Calu3 (cell line): ENCODE measurements around the gene TTC28. TPM values are rescaled to one million over a fixed set of nuclear protein-coding genes. Genes with fewer than 3 reads are reported as not detected.
"Not testable (repeated sequence)": the region's sequence is repeated elsewhere in the genome, so short reads cannot be mapped to it uniquely, and the experiment has no call there.

Experiments
- BruUV-seq: library from RNA; stranded (reverse); fragments of 400-500 nt; replicated peaks from 2 replicates; lab custom pipeline; 2021; lab: Mats Ljungman, UMichigan
- CTCF ChIA-PET: fragments of 300-600 bp; sonication (Branson Sonifier 250); formaldehyde crosslinking; loops from one replicate; lab custom pipeline; 2022; ENCODE audit warnings: antibody characterized with exemption; lab: Charles Lee
- DNase-seq: peaks from one replicate; pipeline ENCODE4 v3.0.0; 2022
- H3K27ac Mint-ChIP-seq: one replicate; pipeline ENCODE4 v1.8.0; 2022; ENCODE audit warnings: mixed read lengths; ENCODE audit not compliant: unreplicated experiment
- H3K27me3 Mint-ChIP-seq: one replicate; pipeline ENCODE4 v1.8.0; 2022; ENCODE audit warnings: mixed read lengths; ENCODE audit not compliant: unreplicated experiment
- H3K36me3 Mint-ChIP-seq: one replicate; pipeline ENCODE4 v1.8.0; 2022; ENCODE audit warnings: mild to moderate bottlenecking, moderate library complexity, mixed read lengths; ENCODE audit not compliant: insufficient read depth, unreplicated experiment
- H3K4me1 Mint-ChIP-seq: one replicate; pipeline ENCODE4 v1.8.0; 2022; ENCODE audit warnings: mild to moderate bottlenecking, low read depth, mixed read lengths; ENCODE audit not compliant: unreplicated experiment
- H3K4me3 Mint-ChIP-seq: one replicate; pipeline ENCODE4 v1.8.0; 2022; ENCODE audit warnings: mild to moderate bottlenecking, low read depth, moderate library complexity, mixed read lengths; ENCODE audit not compliant: unreplicated experiment
- H3K9me3 Mint-ChIP-seq: one replicate; pipeline ENCODE4 v1.8.0; 2022; ENCODE audit warnings: low read depth, mixed read lengths; ENCODE audit not compliant: unreplicated experiment
- intact Hi-C: fragments of 100-400 bp; cut with micrococcal nuclease; formaldehyde crosslinking; loops from one replicate; pipeline ENCODE4 v1.10.0; 2022; ENCODE audit not compliant: unreplicated experiment
- total RNA-seq: library from RNA; stranded (reverse); gene quantifications from 2 replicates; pipeline ENCODE4 v1.2.3, GENCODE V29; 2022
- TF ChIP-seq, protein P1 (sequence below): fragments of 200-600 bp; IDR thresholded peaks from one replicate; pipeline ENCODE4 v1.8.0; 2022; ENCODE audit warnings: antibody characterized with exemption; ENCODE audit not compliant: unreplicated experiment

TTC28 gene
- total RNA-seq, 1 experiment from 2014 or later, result 5.2 TPM

DNA sequence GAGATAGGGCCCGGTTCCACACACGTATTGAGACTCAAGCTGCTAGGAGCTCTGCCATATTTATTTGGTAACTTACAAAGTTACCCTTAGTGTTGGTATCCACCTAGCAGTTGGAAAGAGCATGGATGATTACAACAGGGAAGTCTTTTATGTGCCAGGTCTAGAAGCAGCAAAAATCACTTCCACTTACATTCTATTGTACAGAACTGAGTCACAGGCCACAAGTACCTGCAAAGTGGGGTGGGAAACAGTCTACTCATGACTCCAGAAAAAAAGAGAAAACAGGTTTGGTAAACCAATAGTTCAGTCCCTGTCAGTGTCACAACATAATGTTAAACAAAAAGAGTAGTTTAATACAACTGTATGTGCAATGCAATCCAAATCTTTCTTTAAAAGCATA is 480.9 kb downstream of the TTC28 start:
- TF ChIP-seq, protein P1, sequence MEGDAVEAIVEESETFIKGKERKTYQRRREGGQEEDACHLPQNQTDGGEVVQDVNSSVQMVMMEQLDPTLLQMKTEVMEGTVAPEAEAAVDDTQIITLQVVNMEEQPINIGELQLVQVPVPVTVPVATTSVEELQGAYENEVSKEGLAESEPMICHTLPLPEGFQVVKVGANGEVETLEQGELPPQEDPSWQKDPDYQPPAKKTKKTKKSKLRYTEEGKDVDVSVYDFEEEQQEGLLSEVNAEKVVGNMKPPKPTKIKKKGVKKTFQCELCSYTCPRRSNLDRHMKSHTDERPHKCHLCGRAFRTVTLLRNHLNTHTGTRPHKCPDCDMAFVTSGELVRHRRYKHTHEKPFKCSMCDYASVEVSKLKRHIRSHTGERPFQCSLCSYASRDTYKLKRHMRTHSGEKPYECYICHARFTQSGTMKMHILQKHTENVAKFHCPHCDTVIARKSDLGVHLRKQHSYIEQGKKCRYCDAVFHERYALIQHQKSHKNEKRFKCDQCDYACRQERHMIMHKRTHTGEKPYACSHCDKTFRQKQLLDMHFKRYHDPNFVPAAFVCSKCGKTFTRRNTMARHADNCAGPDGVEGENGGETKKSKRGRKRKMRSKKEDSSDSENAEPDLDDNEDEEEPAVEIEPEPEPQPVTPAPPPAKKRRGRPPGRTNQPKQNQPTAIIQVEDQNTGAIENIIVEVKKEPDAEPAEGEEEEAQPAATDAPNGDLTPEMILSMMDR, result no peak
- H3K36me3 Mint-ChIP-seq, result no peaks in the 10 kb centered on the region
- H3K4me1 Mint-ChIP-seq, result no peaks in the 10 kb centered on the region
- peaks cover 14% of the 10 kb centered on the region for H3K27me3 Mint-ChIP-seq
- H3K4me3 Mint-ChIP-seq, result no peak overlapping the region
- H3K27ac Mint-ChIP-seq, result no peak overlapping the region
- DNase-seq, result no peak
- intact Hi-C loops, result no loop called here
- peaks cover 4% of the 10 kb centered on the region for H3K9me3 Mint-ChIP-seq
- BruUV-seq, result no TSS peak
- CTCF ChIA-PET, result no interaction called here

DNA sequence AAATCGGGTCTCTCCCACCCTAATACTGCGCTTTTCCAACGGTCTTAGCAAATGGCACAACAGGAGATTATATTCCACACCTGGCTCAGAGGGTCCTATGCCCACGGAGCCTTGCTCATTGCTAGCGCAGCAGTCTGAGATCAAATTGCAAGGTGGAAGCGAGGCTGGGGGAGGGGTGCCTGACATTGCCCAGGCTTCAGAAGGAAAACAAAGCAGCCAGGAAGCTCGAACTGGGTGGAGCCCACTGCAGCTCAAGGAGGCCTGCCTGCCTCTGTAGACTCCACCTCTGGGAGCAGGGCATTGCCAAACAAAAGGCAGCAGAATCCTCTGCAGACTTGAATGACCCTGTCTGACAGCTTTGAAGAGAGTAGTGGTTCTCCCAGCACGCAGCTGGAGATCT is 488.1 kb downstream of the TTC28 start:
- intact Hi-C loops, DNase-seq, H3K4me3 Mint-ChIP-seq, BruUV-seq, CTCF ChIA-PET, H3K27ac Mint-ChIP-seq, H3K9me3 Mint-ChIP-seq, H3K36me3 Mint-ChIP-seq, H3K4me1 Mint-ChIP-seq: not testable (repeated sequence)
- H3K27me3 Mint-ChIP-seq, result peaks cover 53% of the 10 kb centered on the region

DNA sequence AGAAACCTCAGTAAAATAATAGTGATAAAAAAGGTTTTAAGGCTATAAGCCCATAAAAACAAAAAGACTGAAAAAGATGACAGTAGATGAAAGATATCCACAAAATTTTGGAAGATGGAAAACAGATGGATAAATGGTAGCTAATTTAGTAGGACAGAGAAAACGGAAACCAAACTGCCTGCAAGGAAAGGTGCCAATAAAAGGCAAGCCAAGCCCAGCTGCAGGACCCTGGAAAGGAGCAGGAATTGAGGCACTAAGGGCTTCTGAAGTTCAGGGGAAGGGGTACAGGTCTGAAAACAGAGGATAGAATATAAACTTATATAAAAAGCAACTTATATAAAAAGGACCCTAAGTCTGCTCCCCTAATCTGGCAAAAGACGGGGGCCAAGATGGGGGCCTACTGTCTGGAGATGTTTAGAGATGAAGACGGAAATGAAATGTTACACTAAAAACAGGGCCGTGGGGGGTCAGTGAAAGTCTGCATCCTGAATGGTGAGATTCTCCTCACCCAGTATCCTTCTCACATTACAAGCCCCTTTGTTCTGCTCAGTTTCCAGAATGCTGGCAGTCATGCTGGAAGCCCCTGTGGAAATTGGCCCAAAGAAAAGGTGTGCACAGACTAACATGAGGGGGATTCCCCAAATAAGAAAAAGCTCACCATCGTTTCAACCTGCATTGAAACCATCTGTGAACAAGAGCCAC is 491.3 kb downstream of the TTC28 start:
- no peaks in the 10 kb centered on the region for H3K36me3 Mint-ChIP-seq
- peaks cover 46% of the 10 kb centered on the region for H3K27me3 Mint-ChIP-seq
- DNase-seq, result no peak
- H3K4me3 Mint-ChIP-seq, result no peak overlapping the region
- no peak overlapping the region for H3K27ac Mint-ChIP-seq
- H3K4me1 Mint-ChIP-seq, result no peaks in the 10 kb centered on the region
- TF ChIP-seq, protein P1, result no peak
- no peaks in the 10 kb centered on the region for H3K9me3 Mint-ChIP-seq
- BruUV-seq, result no TSS peak
- CTCF ChIA-PET, result interaction anchor here (1.0 kb wide), 1 partner anchor 15 kb away, joined by 3 read pairs; no protein-coding TSS in a partner anchor
- intact Hi-C loops, result no loop called here

DNA sequence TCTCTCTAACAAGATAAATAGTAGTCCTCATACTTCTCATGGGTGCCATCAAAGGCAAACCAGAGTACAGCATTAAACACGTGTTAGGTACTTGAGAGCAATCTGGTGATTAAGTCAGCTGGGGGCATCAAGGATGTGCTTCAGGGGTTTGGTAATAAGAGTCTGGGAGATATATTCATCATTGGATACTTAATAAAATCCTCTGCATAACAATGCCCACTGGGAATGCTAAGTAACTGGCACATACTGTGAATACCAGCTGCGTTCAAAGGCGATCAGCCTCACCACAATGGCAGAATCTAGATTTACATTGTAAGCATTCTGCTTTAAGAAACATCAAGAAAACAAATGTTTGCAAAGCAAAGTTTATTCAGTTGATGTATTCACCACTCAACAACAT is 492.0 kb downstream of the TTC28 start:
- Mint-ChIP-seq H3K27ac (no peak overlapping the region), H3K4me3 (no peak overlapping the region), H3K27me3 (peaks cover 39% of the 10 kb centered on the region), H3K9me3 (no peaks in the 10 kb centered on the region), H3K4me1 (no peaks in the 10 kb centered on the region), H3K36me3 (no peaks in the 10 kb centered on the region)
- intact Hi-C loops, result no loop called here
- TF ChIP-seq, protein P1, result no peak
- CTCF ChIA-PET, result interaction anchor here (1.0 kb wide), 1 partner anchor 15 kb away, joined by 3 read pairs; no protein-coding TSS in a partner anchor
- DNase-seq, result no peak
- BruUV-seq, result no TSS peak

DNA sequence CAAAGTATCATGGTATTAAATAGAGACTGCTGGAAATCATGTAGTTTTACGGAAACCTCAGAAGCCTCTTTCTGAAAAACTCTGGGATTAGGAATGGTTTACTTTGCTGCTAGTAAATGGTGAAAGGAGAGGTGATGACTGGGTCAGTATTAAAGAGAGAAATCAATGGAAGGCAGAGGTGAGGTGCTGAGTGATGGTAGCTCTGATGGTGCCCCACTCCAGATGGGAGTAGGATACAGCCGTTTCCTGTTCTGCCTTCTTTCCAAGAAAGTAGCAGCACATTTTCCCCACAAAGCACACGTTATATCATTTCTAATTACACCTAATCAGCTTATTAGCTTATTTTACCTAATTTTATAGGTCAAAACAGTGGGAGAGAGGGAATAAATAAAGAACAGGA is 493.0 kb downstream of the TTC28 start:
- CTCF ChIA-PET, result interaction anchor here (0.6 kb wide), 1 partner anchor 726 kb away, joined by 3 read pairs; no protein-coding TSS in a partner anchor
- Mint-ChIP-seq H3K27me3 (peaks cover 29% of the 10 kb centered on the region), H3K4me3 (no peak overlapping the region), H3K36me3 (no peaks in the 10 kb centered on the region), H3K9me3 (no peaks in the 10 kb centered on the region), H3K27ac (no peak overlapping the region), H3K4me1 (no peaks in the 10 kb centered on the region)
- DNase-seq, result no peak
- BruUV-seq, result no TSS peak
- TF ChIP-seq, protein P1, result no peak
- intact Hi-C loops, result no loop called here
